ENCODE results near the gene NHEJ1. TPM values are rescaled to one million over a fixed set of nuclear protein-coding genes. Genes with fewer than 3 reads are reported as not detected.

NHEJ1 gene
- total RNA-seq, 5 donors from 2014 or later (not counting 1 experiment from before 2014, with no cell fraction given) = 17.3 to 21.1 (median 18.2) TPM

DNA sequence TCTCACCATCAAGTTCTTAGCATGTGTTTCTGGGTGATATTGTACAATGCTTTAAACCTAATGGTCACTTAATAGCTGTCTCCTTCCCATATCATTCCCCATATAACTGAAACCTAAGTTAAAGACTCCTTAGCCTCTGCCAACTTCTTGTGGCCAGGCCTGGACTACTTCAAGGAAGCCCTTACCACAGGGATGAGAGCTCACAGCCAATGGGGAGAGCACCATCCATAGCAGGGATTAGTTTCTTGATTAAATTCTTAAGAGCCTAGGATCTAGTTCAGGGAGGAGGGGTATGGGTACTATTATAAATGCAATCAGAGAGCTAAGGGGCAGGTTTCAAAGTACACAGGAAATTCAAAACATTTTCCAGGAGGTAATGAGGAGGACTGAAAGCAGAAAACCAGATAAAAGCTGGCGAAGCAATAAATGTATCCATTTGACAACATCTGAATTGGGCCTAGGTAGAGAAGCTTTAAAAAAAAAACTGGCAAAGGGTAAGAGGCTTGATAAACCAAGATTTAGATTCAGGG lies 65.1 kb downstream of the NHEJ1 start:
- Mint-ChIP-seq H3K4me1 (no peaks in the 10 kb centered on the region), H3K27ac (no peak overlapping the region), H3K27me3 (no peaks in the 10 kb centered on the region), H3K9me3 (no peaks in the 10 kb centered on the region), H3K4me3 (no peak overlapping the region), H3K36me3 (peaks cover 31% of the 10 kb centered on the region)
- ATAC-seq (replicated peaks in 1 of 4) = no peak
- Histone ChIP-seq H3K4me1 (ENCODE audit: control insufficient read depth in 1 of 2, extremely low read depth in 1 of 2, insufficient read depth in 2 of 2, low read length in 2 of 2) (no peaks in the 10 kb centered on the region), H3K36me3 (ENCODE audit: control insufficient read depth in 2 of 2, extremely low read depth in 1 of 2, insufficient read depth in 1 of 2, low read length in 1 of 2) (peaks cover 0 to 19% of the 10 kb centered on the region in 2 donors), H3K27ac (ENCODE audit: low read length) (no peak overlapping the region), H3K4me3 (ENCODE audit: control insufficient read depth in 1 of 2, extremely low read depth in 1 of 2, low read length in 1 of 2) (no peak overlapping the region), H3K27me3 (replicated peaks in 1 of 2; ENCODE audit: control insufficient read depth in 2 of 2, extremely low read depth in 1 of 2, insufficient read depth in 2 of 2, low read length in 1 of 2) (no peaks in the 10 kb centered on the region), H3K9me3 (no peaks in the 10 kb centered on the region)
- ChIA-PET POLR2A (interaction anchor here in 1 of 2 donors (0.6 kb wide), 1 partner anchor 51 kb away, joined by 6 read pairs; no protein-coding TSS in a partner anchor), CTCF (no interaction called here)
- DNase-seq = no peak
- no CpG with 5 or more reads among the region's 1 CpG for whole genome bisulfite sequencing (ENCODE audit: insufficient coverage)

DNA sequence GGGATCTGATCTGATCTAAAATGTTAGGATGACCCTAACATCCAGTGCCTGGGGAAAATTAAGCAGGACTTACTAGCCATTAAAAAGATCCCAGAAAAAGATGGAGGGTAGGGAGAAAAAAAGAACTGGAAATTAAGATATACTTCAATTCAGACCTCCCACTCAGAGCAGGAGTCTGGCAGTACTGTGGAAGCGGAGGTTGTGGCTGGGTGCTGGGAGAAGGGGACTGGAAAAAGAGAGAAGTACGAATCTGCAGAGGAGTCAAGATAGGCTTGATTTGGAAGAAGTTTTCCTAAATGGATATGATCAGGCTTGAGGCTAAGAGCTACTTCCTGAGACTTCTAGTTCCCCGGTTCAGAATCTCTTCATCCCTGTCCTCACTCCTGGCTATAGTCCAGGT lies 66.4 kb downstream of the NHEJ1 start:
- ChIA-PET CTCF (no interaction called here), POLR2A (no interaction called here)
- no peaks in the 10 kb centered on the region for H3K27me3 Mint-ChIP-seq
- no peak overlapping the region for H3K4me3 Mint-ChIP-seq
- Histone ChIP-seq H3K9me3 (no peaks in the 10 kb centered on the region), H3K4me3 (ENCODE audit: control insufficient read depth in 1 of 2, extremely low read depth in 1 of 2, low read length in 1 of 2) (no peak overlapping the region), H3K27ac (ENCODE audit: low read length) (no peak overlapping the region), H3K36me3 (ENCODE audit: control insufficient read depth in 2 of 2, extremely low read depth in 1 of 2, insufficient read depth in 1 of 2, low read length in 1 of 2) (peaks cover 0 to 16% of the 10 kb centered on the region in 2 donors), H3K4me1 (ENCODE audit: control insufficient read depth in 1 of 2, extremely low read depth in 1 of 2, insufficient read depth in 2 of 2, low read length in 2 of 2) (no peaks in the 10 kb centered on the region), H3K27me3 (replicated peaks in 1 of 2; ENCODE audit: control insufficient read depth in 2 of 2, extremely low read depth in 1 of 2, insufficient read depth in 2 of 2, low read length in 1 of 2) (no peaks in the 10 kb centered on the region)
- H3K9me3 Mint-ChIP-seq = no peaks in the 10 kb centered on the region
- no peaks in the 10 kb centered on the region for H3K4me1 Mint-ChIP-seq
- H3K27ac Mint-ChIP-seq = no peak overlapping the region
- WGBS (ENCODE audit: insufficient coverage) = 100% methylated on average over 1 of the region's 3 CpGs
- no peak for DNase-seq
- ATAC-seq (replicated peaks in 1 of 4) = no peak
- H3K36me3 Mint-ChIP-seq = peaks cover 41% of the 10 kb centered on the region

GRCh38 chr2:219090436-219091299 lies 69.9 kb downstream of the NHEJ1 start:
- ChIA-PET CTCF (interaction anchor here in 1 of 2 donors (0.6 kb wide), 1 partner anchor 11 kb away, joined by 3 read pairs; no protein-coding TSS in a partner anchor), POLR2A (no interaction called here)
- DNase-seq (no peak), ATAC-seq (replicated peaks in 1 of 4) (no peak)
- Histone ChIP-seq H3K36me3 (ENCODE audit: control insufficient read depth in 2 of 2, extremely low read depth in 1 of 2, insufficient read depth in 1 of 2, low read length in 1 of 2) (peaks cover 0 to 13% of the 10 kb centered on the region in 2 donors), H3K4me1 (ENCODE audit: control insufficient read depth in 1 of 2, extremely low read depth in 1 of 2, insufficient read depth in 2 of 2, low read length in 2 of 2) (peaks cover 0 to 2% of the 10 kb centered on the region in 2 experiments), H3K27me3 (replicated peaks in 1 of 2; ENCODE audit: control insufficient read depth in 2 of 2, extremely low read depth in 1 of 2, insufficient read depth in 2 of 2, low read length in 1 of 2) (no peaks in the 10 kb centered on the region), H3K9me3 (no peaks in the 10 kb centered on the region), H3K27ac (ENCODE audit: low read length) (no peak overlapping the region), H3K4me3 (ENCODE audit: control insufficient read depth in 1 of 2, extremely low read depth in 1 of 2, low read length in 1 of 2) (no peak overlapping the region)
- 90% methylated on average over 2 of the region's 4 CpGs for WGBS (ENCODE audit: insufficient coverage)
- H3K9me3 Mint-ChIP-seq = no peaks in the 10 kb centered on the region
- H3K27me3 Mint-ChIP-seq = no peaks in the 10 kb centered on the region
- peaks cover 56% of the 10 kb centered on the region for H3K36me3 Mint-ChIP-seq
- H3K27ac Mint-ChIP-seq = no peak overlapping the region
- H3K4me1 Mint-ChIP-seq = peaks cover 8 to 18% (median 9%) of the 10 kb centered on the region in 3 donors
- no peak overlapping the region for H3K4me3 Mint-ChIP-seq

GRCh38 chr2:219089330-219089729 lies 71.3 kb downstream of the NHEJ1 start:
- DNase-seq (no peak), ATAC-seq (replicated peaks in 1 of 4) (no peak)
- 93% methylated on average over 3 of the region's 4 CpGs for WGBS (ENCODE audit: insufficient coverage)
- H3K9me3 ChIP-seq = no peaks in the 10 kb centered on the region
- peaks cover 0 to 2% of the 10 kb centered on the region in 2 experiments for H3K4me1 ChIP-seq (ENCODE audit: control insufficient read depth in 1 of 2, extremely low read depth in 1 of 2, insufficient read depth in 2 of 2, low read length in 2 of 2)
- Mint-ChIP-seq H3K4me3 (no peak overlapping the region), H3K9me3 (no peaks in the 10 kb centered on the region), H3K27me3 (no peaks in the 10 kb centered on the region), H3K4me1 (peaks cover 12 to 30% (median 17%) of the 10 kb centered on the region in 3 donors), H3K36me3 (peaks cover 54% of the 10 kb centered on the region), H3K27ac (no peak overlapping the region)
- H3K27me3 ChIP-seq (replicated peaks in 1 of 2; ENCODE audit: control insufficient read depth in 2 of 2, extremely low read depth in 1 of 2, insufficient read depth in 2 of 2, low read length in 1 of 2) = no peaks in the 10 kb centered on the region
- no peak overlapping the region for H3K27ac ChIP-seq (ENCODE audit: low read length)
- POLR2A ChIA-PET = no interaction called here
- H3K36me3 ChIP-seq (ENCODE audit: control insufficient read depth in 2 of 2, extremely low read depth in 1 of 2, insufficient read depth in 1 of 2, low read length in 1 of 2) = peaks cover 0 to 8% of the 10 kb centered on the region in 2 donors
- H3K4me3 ChIP-seq (ENCODE audit: control insufficient read depth in 1 of 2, extremely low read depth in 1 of 2, low read length in 1 of 2) = no peak overlapping the region
- CTCF ChIA-PET = no interaction called here

- H3K9me3 ChIP-seq = no peaks in the 10 kb centered on the region
- peaks cover 0 to 2% of the 10 kb centered on the region in 2 experiments for H3K4me1 ChIP-seq (ENCODE audit: control insufficient read depth in 1 of 2, extremely low read depth in 1 of 2, insufficient read depth in 2 of 2, low read length in 2 of 2)
- H3K36me3 Mint-ChIP-seq = peaks cover 43% of the 10 kb centered on the region
- POLR2A ChIA-PET = interaction anchor here in 1 of 2 donors (0.6 kb wide), 1 partner anchor 245 kb away, joined by 4 read pairs; no protein-coding TSS in a partner anchor
- no peak overlapping the region for H3K4me3 ChIP-seq (ENCODE audit: control insufficient read depth in 1 of 2, extremely low read depth in 1 of 2, low read length in 1 of 2)
- H3K27me3 Mint-ChIP-seq = no peaks in the 10 kb centered on the region
- no peak overlapping the region for H3K4me3 Mint-ChIP-seq
- peaks cover 12 to 30% (median 17%) of the 10 kb centered on the region in 3 donors for H3K4me1 Mint-ChIP-seq
- WGBS (ENCODE audit: insufficient coverage) = no CpG with 5 or more reads among the region's 1 CpG
- no peaks in the 10 kb centered on the region for H3K27me3 ChIP-seq (replicated peaks in 1 of 2; ENCODE audit: control insufficient read depth in 2 of 2, extremely low read depth in 1 of 2, insufficient read depth in 2 of 2, low read length in 1 of 2)
- ATAC-seq (replicated peaks in 1 of 4) (no peak), DNase-seq (no peak)
- H3K27ac Mint-ChIP-seq = no peak overlapping the region
- CTCF ChIA-PET = no interaction called here
- no peak overlapping the region for H3K27ac ChIP-seq (ENCODE audit: low read length)
- H3K9me3 Mint-ChIP-seq = no peaks in the 10 kb centered on the region
- H3K36me3 ChIP-seq (ENCODE audit: control insufficient read depth in 2 of 2, extremely low read depth in 1 of 2, insufficient read depth in 1 of 2, low read length in 1 of 2) = no peaks in the 10 kb centered on the region
Observed at GRCh38 chr2:219087848-219088247, 72.8 kb downstream of the NHEJ1 start.

DNA sequence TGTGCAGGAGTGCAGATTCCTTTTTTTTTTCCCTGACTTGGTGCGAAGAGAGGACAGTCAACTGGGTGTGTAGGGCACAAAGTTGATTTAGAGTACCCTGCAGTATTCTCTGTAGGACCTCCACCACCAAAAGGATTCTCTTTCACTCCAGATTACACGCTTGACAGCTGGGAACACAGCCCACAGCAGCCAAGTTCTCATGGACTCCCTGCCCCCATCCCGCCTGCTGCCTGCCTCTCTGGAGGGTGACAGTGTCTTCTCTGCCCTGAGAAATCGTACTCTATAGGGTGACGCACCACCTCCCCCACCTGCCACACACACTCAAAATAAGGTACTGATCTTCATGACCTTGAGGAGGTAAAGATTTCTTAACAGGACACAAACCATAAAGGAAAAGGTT lies 73.3 kb downstream of the NHEJ1 start:
- CTCF ChIA-PET = interaction anchor here in 1 of 2 donors (0.6 kb wide), 2 partner anchors 31 to 203 kb away, joined by 3 read pairs; no protein-coding TSS in a partner anchor

More for the DNA sequence above, 73.3 kb downstream of the NHEJ1 start:
- H3K4me1 Mint-ChIP-seq = peaks cover 12 to 30% (median 17%) of the 10 kb centered on the region in 3 donors
- no peak overlapping the region for H3K4me3 ChIP-seq (ENCODE audit: control insufficient read depth in 1 of 2, extremely low read depth in 1 of 2, low read length in 1 of 2)
- ATAC-seq (replicated peaks in 1 of 4) (no peak), DNase-seq (no peak)
- H3K4me3 Mint-ChIP-seq = no peak overlapping the region
- H3K27ac ChIP-seq (ENCODE audit: low read length) = no peak overlapping the region
- H3K9me3 ChIP-seq = no peaks in the 10 kb centered on the region
- peaks cover 0 to 2% of the 10 kb centered on the region in 2 experiments for H3K4me1 ChIP-seq (ENCODE audit: control insufficient read depth in 1 of 2, extremely low read depth in 1 of 2, insufficient read depth in 2 of 2, low read length in 2 of 2)
- H3K36me3 Mint-ChIP-seq = peaks cover 39% of the 10 kb centered on the region
- no peak overlapping the region for H3K27ac Mint-ChIP-seq
- H3K9me3 Mint-ChIP-seq = no peaks in the 10 kb centered on the region
- POLR2A ChIA-PET = no interaction called here
- H3K36me3 ChIP-seq (ENCODE audit: control insufficient read depth in 2 of 2, extremely low read depth in 1 of 2, insufficient read depth in 1 of 2, low read length in 1 of 2) = no peaks in the 10 kb centered on the region
- no peaks in the 10 kb centered on the region for H3K27me3 Mint-ChIP-seq
- no peaks in the 10 kb centered on the region for H3K27me3 ChIP-seq (replicated peaks in 1 of 2; ENCODE audit: control insufficient read depth in 2 of 2, extremely low read depth in 1 of 2, insufficient read depth in 2 of 2, low read length in 1 of 2)
- WGBS (ENCODE audit: insufficient coverage) = 100% methylated on average over 1 of the region's 5 CpGs
